ENCODE measurements around the gene RHBDF2.

- TF ChIP-seq CTCF (IDR thresholded peaks at IDR 0.05 in 4 of 5, conservative IDR thresholded peaks at IDR 0.05 in 1 of 5) (no peak), POLR2A (IDR thresholded peaks at IDR 0.05) (no peak)
Observed at GRCh38 chr17:76541739-76542454, 40.7 kb upstream of the RHBDF2 start.
